ENCODE measurements around the gene ZNF501. TPM values are rescaled to one million over a fixed set of nuclear protein-coding genes. Genes with fewer than 3 reads are reported as not detected.

ZNF501 gene
- total RNA-seq, 6 donors from 2014 or later: 2.1 to 8.8 (median 2.9) TPM

DNA sequence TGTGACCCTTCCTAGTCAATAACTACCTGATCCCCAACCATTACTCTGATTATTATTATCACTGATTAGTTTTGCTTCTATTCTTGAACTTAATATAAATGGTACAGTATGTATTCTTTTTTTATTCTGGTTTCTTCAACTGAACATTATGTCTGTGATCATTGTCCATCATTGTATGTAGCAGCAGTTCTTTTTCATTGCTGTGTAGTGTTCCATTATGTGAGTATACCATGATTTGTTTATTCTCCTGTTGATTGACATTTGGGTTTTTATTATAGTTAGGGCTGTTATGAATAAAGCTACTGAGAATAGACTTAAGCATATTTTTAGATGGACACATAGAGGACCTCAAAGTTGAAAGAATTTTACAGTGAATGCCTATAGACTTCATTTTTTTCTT, 34.8 kb downstream of the ZNF501 start:
- DNase-seq: no peak
- H3K36me3 ChIP-seq: no peaks in the 10 kb centered on the region
- no peak overlapping the region for H3K27ac ChIP-seq
- TF ChIP-seq POLR2A (IDR thresholded peaks at IDR 0.05) (no peak), POLR2AphosphoS5 (IDR thresholded peaks at IDR 0.05) (no peak), EP300 (IDR thresholded peaks at IDR 0.05) (no peak)
- TF ChIP-seq, protein P1, sequence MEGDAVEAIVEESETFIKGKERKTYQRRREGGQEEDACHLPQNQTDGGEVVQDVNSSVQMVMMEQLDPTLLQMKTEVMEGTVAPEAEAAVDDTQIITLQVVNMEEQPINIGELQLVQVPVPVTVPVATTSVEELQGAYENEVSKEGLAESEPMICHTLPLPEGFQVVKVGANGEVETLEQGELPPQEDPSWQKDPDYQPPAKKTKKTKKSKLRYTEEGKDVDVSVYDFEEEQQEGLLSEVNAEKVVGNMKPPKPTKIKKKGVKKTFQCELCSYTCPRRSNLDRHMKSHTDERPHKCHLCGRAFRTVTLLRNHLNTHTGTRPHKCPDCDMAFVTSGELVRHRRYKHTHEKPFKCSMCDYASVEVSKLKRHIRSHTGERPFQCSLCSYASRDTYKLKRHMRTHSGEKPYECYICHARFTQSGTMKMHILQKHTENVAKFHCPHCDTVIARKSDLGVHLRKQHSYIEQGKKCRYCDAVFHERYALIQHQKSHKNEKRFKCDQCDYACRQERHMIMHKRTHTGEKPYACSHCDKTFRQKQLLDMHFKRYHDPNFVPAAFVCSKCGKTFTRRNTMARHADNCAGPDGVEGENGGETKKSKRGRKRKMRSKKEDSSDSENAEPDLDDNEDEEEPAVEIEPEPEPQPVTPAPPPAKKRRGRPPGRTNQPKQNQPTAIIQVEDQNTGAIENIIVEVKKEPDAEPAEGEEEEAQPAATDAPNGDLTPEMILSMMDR (IDR thresholded peaks at IDR 0.05): no peak
- H3K4me1 ChIP-seq: peaks cover 12 to 26% (median 16%) of the 10 kb centered on the region in 4 donors
- no peak overlapping the region for H3K4me3 ChIP-seq
- H3K27me3 ChIP-seq: no peaks in the 10 kb centered on the region
- peaks cover 0 to under 1% (median 0%) of the 10 kb centered on the region in 4 donors for H3K9me3 ChIP-seq
- ATAC-seq (ENCODE audit: low FRiP score in 2 of 2): no peak

DNA sequence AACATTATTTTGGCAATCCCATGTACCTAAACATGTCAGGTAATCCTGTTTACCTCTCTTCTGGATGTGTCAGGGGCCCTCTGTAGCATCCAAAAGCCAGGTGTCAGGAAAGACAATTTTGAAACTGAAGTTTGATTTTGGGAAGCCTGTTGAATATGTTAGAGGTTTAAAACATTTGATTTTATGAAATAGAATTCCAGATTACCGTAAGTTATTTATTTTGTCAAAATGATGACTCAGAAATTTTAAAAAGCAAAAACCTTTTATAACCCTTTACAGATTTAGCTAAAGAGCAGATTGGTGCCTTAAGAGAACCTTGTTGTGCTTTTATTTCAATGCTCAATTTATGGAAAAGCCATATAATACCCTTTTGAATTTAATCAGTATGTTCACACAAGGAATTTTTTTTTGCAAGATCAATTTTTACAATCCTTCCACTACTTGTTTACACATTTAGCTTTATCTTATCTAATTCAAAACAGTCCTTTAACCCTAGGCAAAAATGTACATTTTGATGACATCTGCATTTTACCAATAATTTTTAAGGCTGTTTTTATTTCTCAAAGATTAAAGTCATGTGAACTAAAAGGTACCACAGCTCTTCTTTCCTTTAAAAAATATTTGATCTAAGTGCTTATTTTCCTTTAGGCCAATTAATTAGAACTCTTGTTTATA, 42.1 kb downstream of the ZNF501 start:
- no peaks in the 10 kb centered on the region for H3K27me3 ChIP-seq
- no peak for DNase-seq
- H3K4me3 ChIP-seq: no peak overlapping the region
- TF ChIP-seq POLR2A (IDR thresholded peaks at IDR 0.05) (no peak), POLR2AphosphoS5 (IDR thresholded peaks at IDR 0.05) (no peak), EP300 (IDR thresholded peaks at IDR 0.05) (no peak)
- TF ChIP-seq, protein P1 (IDR thresholded peaks at IDR 0.05): no peak
- ATAC-seq (ENCODE audit: low FRiP score in 2 of 2): no peak
- no peaks in the 10 kb centered on the region for H3K4me1 ChIP-seq
- no peak overlapping the region for H3K27ac ChIP-seq
- H3K36me3 ChIP-seq: no peaks in the 10 kb centered on the region
- peaks cover 5 to 22% (median 19%) of the 10 kb centered on the region in 4 donors for H3K9me3 ChIP-seq
- WGBS, 2 donors: 91 to 96% methylated on average over 1 of the region's 1 CpG

DNA sequence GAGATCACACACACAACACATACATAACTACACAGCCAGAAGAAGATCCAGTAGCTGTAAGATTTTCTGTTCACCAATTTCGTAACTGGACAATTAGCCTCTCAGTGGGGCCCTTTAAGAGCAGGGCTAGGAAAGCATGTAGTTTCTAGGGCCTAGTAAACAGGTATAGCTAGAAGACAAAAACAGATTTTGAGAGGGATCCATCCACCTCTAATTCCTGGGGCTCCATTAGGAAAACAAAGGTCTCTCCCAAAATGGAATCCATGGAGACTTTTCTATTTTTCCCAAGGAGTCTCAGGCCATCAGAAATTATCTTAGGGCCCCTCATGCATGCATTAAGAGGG, 42.6 kb downstream of the ZNF501 start:
- Histone ChIP-seq H3K4me1 (no peaks in the 10 kb centered on the region), H3K9me3 (peaks cover 5 to 22% (median 19%) of the 10 kb centered on the region in 4 donors), H3K36me3 (no peaks in the 10 kb centered on the region), H3K27me3 (no peaks in the 10 kb centered on the region), H3K4me3 (no peak overlapping the region), H3K27ac (no peak overlapping the region)
- DNase-seq (no peak), ATAC-seq (ENCODE audit: low FRiP score in 2 of 2) (no peak)
- WGBS, 2 donors: 100% methylated on average over 1 of the region's 1 CpG
- TF ChIP-seq, protein P1 (IDR thresholded peaks at IDR 0.05): no peak
- TF ChIP-seq POLR2AphosphoS5 (IDR thresholded peaks at IDR 0.05): no peak
- TF ChIP-seq EP300 (IDR thresholded peaks at IDR 0.05): no peak
- no peak for TF ChIP-seq POLR2A (IDR thresholded peaks at IDR 0.05)

DNA sequence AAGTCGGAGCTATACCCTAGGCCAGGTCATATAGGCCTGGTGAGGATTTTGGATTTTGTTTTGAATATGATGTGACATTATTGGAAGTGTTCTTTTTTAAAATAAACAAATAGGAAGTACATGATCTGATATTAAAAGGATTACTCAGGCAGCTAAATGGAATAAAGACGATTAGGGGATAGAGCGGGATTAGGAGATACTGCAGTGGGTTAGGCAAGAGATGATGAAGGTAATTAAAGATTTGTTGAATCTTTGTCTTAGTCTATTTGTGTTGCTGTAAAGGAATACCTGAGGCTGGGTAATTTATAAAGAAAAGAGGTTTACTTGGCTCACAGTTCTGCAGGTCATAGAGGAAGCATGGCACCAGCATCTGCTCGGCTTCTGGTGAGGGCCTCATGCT, 53.5 kb downstream of the ZNF501 start:
- H3K4me3 ChIP-seq: no peak overlapping the region
- H3K9me3 ChIP-seq: no peaks in the 10 kb centered on the region
- H3K4me1 ChIP-seq: no peaks in the 10 kb centered on the region
- DNase-seq (no peak), ATAC-seq (ENCODE audit: low FRiP score in 2 of 2) (no peak)
- H3K27me3 ChIP-seq: no peaks in the 10 kb centered on the region
- WGBS, 2 donors: 93 to 94% methylated on average over 4 of the region's 4 CpGs
- no peaks in the 10 kb centered on the region for H3K36me3 ChIP-seq
- no peak for TF ChIP-seq POLR2A (IDR thresholded peaks at IDR 0.05)
- TF ChIP-seq EP300 (IDR thresholded peaks at IDR 0.05): no peak
- TF ChIP-seq, protein P1 (IDR thresholded peaks at IDR 0.05): no peak
- TF ChIP-seq POLR2AphosphoS5 (IDR thresholded peaks at IDR 0.05): no peak
- H3K27ac ChIP-seq: no peak overlapping the region

Other genes starting within 250 kb of the ZNF501 start
- 10 to 100 TPM in 1 of 6 donors, 1 to 10 TPM in 5; 2.9 to 13.6 (median 3.5) TPM for gene ZKSCAN7, start 174.4 kb upstream of the ZNF501 start, total RNA-seq
- 1 to 10 TPM; 1.3 to 6.3 (median 1.8) TPM for gene ZNF660, start 144.7 kb upstream of the ZNF501 start, total RNA-seq
- 10 to 100 TPM in 5 of 6 donors, 1 to 10 TPM in 1; 10.0 to 29.3 (median 11.6) TPM for gene ZNF197, start 104.6 kb upstream of the ZNF501 start, total RNA-seq
- gene ZNF35, start 80.9 kb upstream of the ZNF501 start, total RNA-seq: 10 to 100 TPM in 3 of 6 donors, 1 to 10 TPM in 3; 6.4 to 17.3 (median 9.6) TPM
- 1 to 10 TPM in 5 of 6 donors, under 1 TPM in 1; 1.00 to 4.7 (median 3.7) TPM for gene ZNF502, start 17.0 kb upstream of the ZNF501 start, total RNA-seq
- 10 to 100 TPM in 4 of 6 donors, 1 to 10 TPM in 2; 8.3 to 26.5 (median 17.6) TPM for gene KIAA1143, start 32.0 kb downstream of the ZNF501 start, total RNA-seq
- 1 to 10 TPM in 2 of 6 donors, under 1 TPM in 3, not detected in 1; 0.69 to 2.3 (median 0.89) TPM for gene KIF15, start 32.2 kb downstream of the ZNF501 start, total RNA-seq
- gene TMEM42, start 132.3 kb downstream of the ZNF501 start, total RNA-seq: 10 to 100 TPM in 3 of 6 donors, 1 to 10 TPM in 3; 6.3 to 19.5 (median 11.0) TPM
- not detected for gene TGM4, start 145.0 kb downstream of the ZNF501 start, total RNA-seq
- gene ZDHHC3, start 246.5 kb downstream of the ZNF501 start, total RNA-seq: 100 to 1,000 TPM in 5 of 6 donors, 10 to 100 TPM in 1; 98.0 to 179 (median 115) TPM
- gene EXOSC7, start 246.6 kb downstream of the ZNF501 start, total RNA-seq: 10 to 100 TPM; 35.8 to 55.5 (median 41.1) TPM